ENCODE data around the gene CAMKMT.

GRCh38 chr2:44651974-44652373 is 290.2 kb downstream of the CAMKMT start:
- TF ChIP-seq CTCF (IDR thresholded peaks at IDR 0.05 in 4 of 5, conservative IDR thresholded peaks at IDR 0.05 in 1 of 5) (no peak), POLR2A (IDR thresholded peaks at IDR 0.05) (no peak)

Measured in gastrocnemius medialis (tissue), 4 donors.